Esophagus squamous epithelium (tissue), 4 donors: Measurements from ENCODE around the gene LCMT1.

ENCODE experiments used
- POLR2A ChIP-seq, 4 donors: fragments of 450-650 bp; IDR thresholded peaks; one replicate each; pipeline ENCODE4 v1.6.1; 2017; ENCODE audit warnings: antibody characterized with exemption in 4 of 4, mild to moderate bottlenecking in 4 of 4, moderate library complexity in 3 of 4
- TF ChIP-seq, protein P1 (sequence below), 6 experiments: fragments of 450-650 bp in 4 of 6; fragments of 200-600 bp in 2 of 6; sonication (generic) in 2 of 6; IDR thresholded peaks; one replicate each; pipeline ENCODE4 v1.5.1; 2016 to 2019; ENCODE audit warnings: antibody characterized with exemption in 6 of 6, mild to moderate bottlenecking in 4 of 6, moderate library complexity in 4 of 6

DNA sequence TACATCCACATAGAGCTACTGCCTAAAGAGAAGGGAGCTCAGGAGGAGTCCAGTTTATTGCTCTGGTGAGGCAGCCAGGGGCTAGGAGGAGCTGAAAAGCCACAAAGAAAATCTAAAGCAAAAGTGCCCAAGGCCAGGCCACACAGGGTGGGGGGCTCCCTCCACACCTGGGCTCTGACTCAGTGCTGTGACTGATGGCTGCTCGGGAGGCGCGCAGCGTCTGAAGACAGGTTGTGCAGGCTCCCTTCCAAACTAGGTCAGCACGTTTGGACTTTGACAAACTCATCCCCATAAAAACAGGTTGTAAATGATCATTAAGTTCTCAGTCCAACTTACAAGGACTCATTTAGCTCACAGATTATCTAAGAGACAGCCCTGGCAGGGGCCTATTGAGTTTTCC lies 22.2 kb upstream of the LCMT1 start:
- TF ChIP-seq, protein P1, sequence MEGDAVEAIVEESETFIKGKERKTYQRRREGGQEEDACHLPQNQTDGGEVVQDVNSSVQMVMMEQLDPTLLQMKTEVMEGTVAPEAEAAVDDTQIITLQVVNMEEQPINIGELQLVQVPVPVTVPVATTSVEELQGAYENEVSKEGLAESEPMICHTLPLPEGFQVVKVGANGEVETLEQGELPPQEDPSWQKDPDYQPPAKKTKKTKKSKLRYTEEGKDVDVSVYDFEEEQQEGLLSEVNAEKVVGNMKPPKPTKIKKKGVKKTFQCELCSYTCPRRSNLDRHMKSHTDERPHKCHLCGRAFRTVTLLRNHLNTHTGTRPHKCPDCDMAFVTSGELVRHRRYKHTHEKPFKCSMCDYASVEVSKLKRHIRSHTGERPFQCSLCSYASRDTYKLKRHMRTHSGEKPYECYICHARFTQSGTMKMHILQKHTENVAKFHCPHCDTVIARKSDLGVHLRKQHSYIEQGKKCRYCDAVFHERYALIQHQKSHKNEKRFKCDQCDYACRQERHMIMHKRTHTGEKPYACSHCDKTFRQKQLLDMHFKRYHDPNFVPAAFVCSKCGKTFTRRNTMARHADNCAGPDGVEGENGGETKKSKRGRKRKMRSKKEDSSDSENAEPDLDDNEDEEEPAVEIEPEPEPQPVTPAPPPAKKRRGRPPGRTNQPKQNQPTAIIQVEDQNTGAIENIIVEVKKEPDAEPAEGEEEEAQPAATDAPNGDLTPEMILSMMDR (IDR thresholded peaks at IDR 0.05), result no peak
- no peak for TF ChIP-seq POLR2A (IDR thresholded peaks at IDR 0.05)
